RWPE2 (cell line): ENCODE results near the gene UNC50.

Experiments used
- ATAC-seq: fragments of 200-7000 bp; cut with Tn5 transposase; 3 replicates; pipeline ENCODE4 v1.9.1; 2021; ENCODE audit warnings: low read depth
- DNase-seq: peaks from one replicate; pipeline ENCODE4 v3.0.0-alpha.2; 2020; ENCODE audit warnings: low spot score
- H3K27ac ChIP-seq: fragments of 450-650 bp; 2 replicates; pipeline ENCODE4 v1.5.1; 2017; ENCODE audit warnings: mild to moderate bottlenecking; ENCODE audit not compliant: poor library complexity, severe bottlenecking
- H3K27me3 ChIP-seq: fragments of 250-450 bp; sonication (Bioruptor Pico); 2 replicates; pipeline ENCODE4 v1.5.1; 2021; ENCODE audit warnings: mild to moderate bottlenecking, moderate library complexity; ENCODE audit not compliant: insufficient read depth, poor library complexity, severe bottlenecking
- H3K36me3 ChIP-seq: fragments of 250-450 bp; sonication (Bioruptor Pico); 2 replicates; pipeline ENCODE4 v1.5.1; 2020; ENCODE audit warnings: low read depth, mild to moderate bottlenecking, moderate library complexity
- H3K4me1 ChIP-seq: fragments of 250-450 bp; sonication (Bioruptor Pico); 2 replicates; pipeline ENCODE4 v1.5.1; 2021; ENCODE audit warnings: mild to moderate bottlenecking, moderate library complexity; ENCODE audit not compliant: insufficient read depth, poor library complexity, severe bottlenecking
- H3K4me3 ChIP-seq: fragments of 250-450 bp; sonication (Bioruptor Pico); 2 replicates; pipeline ENCODE4 v1.5.1; 2021; ENCODE audit warnings: mild to moderate bottlenecking, moderate library complexity; ENCODE audit not compliant: severe bottlenecking
- H3K9me3 ChIP-seq: fragments of 250-450 bp; sonication (Bioruptor Pico); 2 replicates; pipeline ENCODE4 v1.5.1; 2021; ENCODE audit warnings: mild to moderate bottlenecking, moderate library complexity; ENCODE audit not compliant: severe bottlenecking
- TF ChIP-seq, protein P1 (sequence below): fragments of 450-650 bp; IDR thresholded peaks from one replicate; pipeline ENCODE4 v1.5.1; 2017; ENCODE audit warnings: mild to moderate bottlenecking, moderate library complexity; ENCODE audit not compliant: poor library complexity, severe bottlenecking

Gene UNC50

DNA sequence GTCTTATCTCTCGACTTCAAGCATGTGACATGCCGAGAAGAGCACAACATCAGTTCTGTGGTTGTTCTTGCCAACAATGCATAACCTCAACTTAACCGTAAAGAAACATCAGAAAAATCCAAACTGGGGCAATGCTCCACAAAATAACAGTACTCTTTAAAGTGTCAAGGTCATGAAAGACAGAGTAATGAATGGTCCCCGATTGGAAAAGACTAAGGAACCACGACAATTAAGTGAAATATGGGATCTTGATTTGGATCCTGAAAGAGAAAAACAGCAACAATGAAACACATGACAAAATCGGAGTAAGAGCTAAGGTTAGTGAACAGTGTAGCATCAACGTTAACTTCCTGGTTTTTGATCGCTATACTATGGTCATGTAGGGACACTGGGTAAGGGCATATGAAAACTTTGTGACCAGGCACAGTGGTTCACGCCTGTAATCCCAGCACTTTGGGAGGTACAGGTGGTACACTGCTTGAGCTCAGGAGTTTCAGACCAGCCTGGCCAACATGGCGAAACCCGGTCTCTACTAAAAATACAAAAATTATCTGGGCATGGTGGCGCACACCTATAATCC lies 55.2 kb downstream of the UNC50 start:
- peaks cover 5% of the 10 kb centered on the region for H3K4me1 ChIP-seq
- H3K27me3 ChIP-seq: no peaks in the 10 kb centered on the region
- no peaks in the 10 kb centered on the region for H3K9me3 ChIP-seq
- peak overlapping the region; percentile 37 for H3K27ac ChIP-seq
- TF ChIP-seq, protein P1, sequence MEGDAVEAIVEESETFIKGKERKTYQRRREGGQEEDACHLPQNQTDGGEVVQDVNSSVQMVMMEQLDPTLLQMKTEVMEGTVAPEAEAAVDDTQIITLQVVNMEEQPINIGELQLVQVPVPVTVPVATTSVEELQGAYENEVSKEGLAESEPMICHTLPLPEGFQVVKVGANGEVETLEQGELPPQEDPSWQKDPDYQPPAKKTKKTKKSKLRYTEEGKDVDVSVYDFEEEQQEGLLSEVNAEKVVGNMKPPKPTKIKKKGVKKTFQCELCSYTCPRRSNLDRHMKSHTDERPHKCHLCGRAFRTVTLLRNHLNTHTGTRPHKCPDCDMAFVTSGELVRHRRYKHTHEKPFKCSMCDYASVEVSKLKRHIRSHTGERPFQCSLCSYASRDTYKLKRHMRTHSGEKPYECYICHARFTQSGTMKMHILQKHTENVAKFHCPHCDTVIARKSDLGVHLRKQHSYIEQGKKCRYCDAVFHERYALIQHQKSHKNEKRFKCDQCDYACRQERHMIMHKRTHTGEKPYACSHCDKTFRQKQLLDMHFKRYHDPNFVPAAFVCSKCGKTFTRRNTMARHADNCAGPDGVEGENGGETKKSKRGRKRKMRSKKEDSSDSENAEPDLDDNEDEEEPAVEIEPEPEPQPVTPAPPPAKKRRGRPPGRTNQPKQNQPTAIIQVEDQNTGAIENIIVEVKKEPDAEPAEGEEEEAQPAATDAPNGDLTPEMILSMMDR: no peak
- H3K36me3 ChIP-seq: no peaks in the 10 kb centered on the region
- no peak for ATAC-seq
- no peak overlapping the region for H3K4me3 ChIP-seq
- DNase-seq: no peak

DNA sequence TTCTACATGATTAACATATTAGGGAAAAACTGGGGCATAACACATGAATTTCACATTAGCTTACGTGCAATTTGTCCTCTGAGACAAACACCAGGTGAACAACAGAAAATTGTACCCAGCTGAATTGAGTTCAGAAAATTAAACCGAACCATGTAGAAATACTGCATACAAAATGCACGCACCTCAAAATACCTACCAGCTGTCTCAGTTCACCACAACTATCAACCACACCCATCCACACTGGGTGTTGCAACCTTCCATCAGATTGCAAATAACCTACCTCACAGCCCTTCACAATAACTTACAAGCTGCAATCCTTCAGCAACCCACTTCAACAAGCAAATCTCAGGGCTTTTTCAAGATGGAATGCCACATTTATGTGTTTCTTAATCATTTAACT lies 55.9 kb downstream of the UNC50 start:
- DNase-seq (no peak), ATAC-seq (peak; percentile 96)
- H3K4me1 ChIP-seq: peaks cover 5% of the 10 kb centered on the region
- H3K4me3 ChIP-seq: no peak overlapping the region
- TF ChIP-seq, protein P1: no peak
- H3K9me3 ChIP-seq: no peaks in the 10 kb centered on the region
- H3K27me3 ChIP-seq: no peaks in the 10 kb centered on the region
- H3K36me3 ChIP-seq: no peaks in the 10 kb centered on the region
- peak overlapping the region; percentile 37 for H3K27ac ChIP-seq

DNA sequence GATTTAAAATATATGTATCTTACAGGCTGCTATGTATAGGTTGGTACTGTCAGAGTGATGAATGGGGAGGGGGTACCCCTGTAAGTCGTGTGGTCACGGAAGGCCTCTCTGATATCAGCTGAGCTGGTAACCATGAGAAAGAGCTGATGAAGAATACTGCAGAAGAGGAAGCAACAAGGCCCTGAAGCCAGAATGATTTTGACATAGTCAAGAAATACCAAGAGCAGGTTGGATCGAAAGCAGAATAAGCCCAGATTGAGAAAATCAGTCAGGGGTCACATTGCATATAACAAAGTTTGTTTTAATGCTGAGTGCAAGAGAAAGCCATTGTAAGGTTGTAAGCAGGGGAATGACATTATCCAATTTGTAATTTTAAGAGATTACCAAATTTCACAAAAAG lies 57.3 kb downstream of the UNC50 start:
- no peaks in the 10 kb centered on the region for H3K36me3 ChIP-seq
- H3K4me3 ChIP-seq: no peak overlapping the region
- TF ChIP-seq, protein P1: no peak
- no peak overlapping the region for H3K27ac ChIP-seq
- no peak for ATAC-seq
- no peaks in the 10 kb centered on the region for H3K27me3 ChIP-seq
- DNase-seq: no peak
- H3K9me3 ChIP-seq: no peaks in the 10 kb centered on the region
- peaks cover 5% of the 10 kb centered on the region for H3K4me1 ChIP-seq
